Stimulated activated CD4-positive, alpha-beta T cell treated with anti-CD3 and anti-CD28 coated beads, TNF-alpha, amount 100 ng/mL, for 48 hours (primary cell): Measurements from ENCODE around the gene CYTH3.
"Not testable (repeated sequence)": the region's sequence is repeated elsewhere in the genome, so short reads cannot be mapped to it uniquely, and the experiment has no call there.

Experiments
- DNase-seq, 3 donors: peaks; one replicate each; pipeline ENCODE4 v3.0.0-alpha.2; 2020; ENCODE audit warnings: low read depth in 3 of 3

CYTH3 gene, protein sequence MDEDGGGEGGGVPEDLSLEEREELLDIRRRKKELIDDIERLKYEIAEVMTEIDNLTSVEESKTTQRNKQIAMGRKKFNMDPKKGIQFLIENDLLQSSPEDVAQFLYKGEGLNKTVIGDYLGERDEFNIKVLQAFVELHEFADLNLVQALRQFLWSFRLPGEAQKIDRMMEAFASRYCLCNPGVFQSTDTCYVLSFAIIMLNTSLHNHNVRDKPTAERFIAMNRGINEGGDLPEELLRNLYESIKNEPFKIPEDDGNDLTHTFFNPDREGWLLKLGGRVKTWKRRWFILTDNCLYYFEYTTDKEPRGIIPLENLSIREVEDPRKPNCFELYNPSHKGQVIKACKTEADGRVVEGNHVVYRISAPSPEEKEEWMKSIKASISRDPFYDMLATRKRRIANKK

DNA sequence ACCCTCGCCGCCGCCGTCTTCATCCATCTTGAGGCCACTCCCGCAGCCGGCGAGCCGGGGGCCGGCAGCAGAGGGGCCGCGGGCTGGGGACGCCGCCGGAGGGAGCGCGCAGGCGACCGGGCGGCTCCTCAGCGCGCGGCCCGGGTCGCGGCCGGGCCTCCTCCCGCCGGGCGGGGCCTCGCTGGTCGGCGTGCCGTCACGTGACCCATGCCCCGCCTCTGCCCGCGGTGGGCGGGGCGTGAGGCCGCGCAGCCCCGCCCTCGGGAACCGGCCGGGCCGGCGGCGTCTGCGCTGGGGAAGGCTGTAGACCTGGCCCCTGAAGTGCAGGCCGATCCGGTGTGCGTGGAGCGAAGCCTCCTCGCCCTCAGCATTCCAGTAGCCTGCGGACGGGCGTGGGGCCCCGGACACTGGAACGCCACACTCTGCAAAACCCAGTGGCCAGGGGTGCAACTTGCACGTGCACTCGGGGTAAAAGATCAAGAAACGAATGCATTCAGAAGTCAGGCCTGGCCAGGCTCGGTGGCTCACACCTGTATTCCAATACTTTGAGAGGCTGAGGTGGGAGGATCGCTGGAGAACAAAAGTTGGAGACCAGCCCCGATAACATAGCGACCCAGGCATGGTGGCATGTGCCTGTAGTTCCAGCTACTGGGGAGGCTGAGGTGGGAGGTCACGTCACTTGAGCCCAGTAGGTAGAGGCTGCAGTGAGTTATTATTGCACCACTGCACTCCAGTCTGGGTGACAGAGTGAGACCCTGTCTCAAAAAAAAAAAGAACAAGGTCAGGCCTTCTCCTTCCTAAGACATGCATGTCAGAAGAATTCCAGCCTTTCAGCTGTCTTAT lies at the start of gene CYTH3:
CYTH3 (minus strand) TSS at position 144 of the 843 bp plus-strand sequence; CDS start at position 27, 117 bp downstream.
- peak; percentile 46 to 62 (median 54) for DNase-seq

DNA sequence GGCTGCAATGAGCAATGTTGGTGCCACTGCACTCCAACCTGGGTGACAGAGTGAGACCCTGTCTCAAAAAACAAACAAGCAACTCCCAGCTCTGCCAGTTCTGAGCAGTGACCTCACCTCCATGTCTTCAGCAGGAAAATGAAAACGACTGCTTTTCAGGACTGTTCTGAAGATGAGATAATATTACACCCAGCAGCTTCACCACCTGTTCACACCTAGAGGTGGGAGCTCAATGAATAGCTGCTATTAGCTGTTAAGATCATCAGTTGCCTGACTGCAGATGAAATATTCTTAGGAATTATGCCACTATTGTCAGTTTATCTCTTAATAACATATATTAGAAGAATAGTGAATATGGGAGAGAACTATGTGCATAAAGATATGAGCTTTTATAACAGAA lies 48.4 kb upstream of the CYTH3 start:
- DNase-seq = no peak

DNA sequence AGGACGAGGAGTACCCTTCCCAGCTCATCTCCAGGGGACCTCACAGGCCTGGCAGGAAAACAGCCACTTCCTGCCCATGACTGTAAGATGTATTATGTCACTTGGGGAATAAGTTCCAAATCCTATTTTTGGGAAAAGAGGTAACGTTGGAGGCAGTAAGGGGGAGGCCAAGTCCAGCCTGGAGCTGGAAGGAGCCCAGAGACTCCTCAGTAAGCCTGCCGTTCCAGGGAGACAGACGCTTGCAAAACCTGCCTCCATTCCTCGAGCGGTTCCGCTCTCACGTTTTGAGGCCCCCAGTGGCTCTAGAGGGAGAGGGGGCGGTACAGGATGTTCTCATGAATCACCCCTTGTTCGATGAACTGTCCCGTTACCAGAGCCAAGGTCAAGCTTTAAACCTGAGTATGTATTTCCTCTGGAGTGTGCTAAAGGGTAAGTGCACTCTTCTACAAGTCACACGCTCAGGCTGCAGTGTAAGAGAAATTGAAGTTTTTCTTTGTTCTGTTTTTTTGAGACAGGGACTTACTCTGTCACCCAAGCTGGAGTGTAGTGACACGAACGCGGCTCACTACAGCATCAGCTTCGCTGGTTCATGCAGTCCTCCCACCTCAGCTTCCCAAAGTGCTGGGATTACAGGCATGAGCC lies 45.5 kb upstream of the CYTH3 start:
- DNase-seq = peak in 2 of 3 donors; percentile 1 to 12

DNA sequence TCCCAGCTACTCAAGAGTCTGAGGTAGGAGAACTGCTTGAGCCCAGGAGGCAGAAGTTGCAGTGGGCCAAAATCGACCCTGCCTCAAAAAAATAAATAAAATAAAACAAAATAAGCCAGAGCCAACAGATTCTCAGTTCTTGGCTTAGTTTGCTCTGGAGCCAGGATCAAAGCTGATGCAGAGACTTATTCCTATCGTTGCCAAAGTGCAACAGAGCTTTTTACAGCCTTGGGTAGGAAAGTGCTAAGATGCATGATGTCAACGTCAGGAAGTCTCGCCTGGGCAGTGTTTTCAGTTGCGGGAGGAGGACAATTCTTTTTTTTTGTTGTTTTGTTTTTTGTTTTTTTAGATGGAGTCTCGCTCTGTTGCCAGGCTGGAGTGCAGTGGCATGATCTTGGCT lies 43.8 kb upstream of the CYTH3 start:
- DNase-seq = no peak

DNA sequence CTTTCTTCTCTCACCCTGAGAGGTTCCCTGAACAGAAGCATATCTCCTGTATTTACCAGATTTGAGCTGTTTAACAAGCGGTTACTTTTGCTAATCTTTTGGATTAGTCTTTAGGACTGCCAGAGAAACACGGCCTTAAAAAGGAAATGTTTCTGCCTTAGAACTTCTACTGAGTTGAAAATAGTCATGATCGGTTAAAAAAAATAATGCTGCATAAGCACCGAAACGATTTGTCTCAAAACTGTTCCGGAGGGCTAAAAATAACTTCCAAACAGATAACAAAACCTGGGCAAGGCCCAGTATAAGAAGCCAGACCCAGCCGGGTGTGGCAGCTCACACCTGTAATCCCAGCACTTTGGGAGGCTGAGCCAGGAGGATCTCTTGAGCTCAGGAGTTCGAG lies 43.3 kb upstream of the CYTH3 start:
- DNase-seq = no peak

DNA sequence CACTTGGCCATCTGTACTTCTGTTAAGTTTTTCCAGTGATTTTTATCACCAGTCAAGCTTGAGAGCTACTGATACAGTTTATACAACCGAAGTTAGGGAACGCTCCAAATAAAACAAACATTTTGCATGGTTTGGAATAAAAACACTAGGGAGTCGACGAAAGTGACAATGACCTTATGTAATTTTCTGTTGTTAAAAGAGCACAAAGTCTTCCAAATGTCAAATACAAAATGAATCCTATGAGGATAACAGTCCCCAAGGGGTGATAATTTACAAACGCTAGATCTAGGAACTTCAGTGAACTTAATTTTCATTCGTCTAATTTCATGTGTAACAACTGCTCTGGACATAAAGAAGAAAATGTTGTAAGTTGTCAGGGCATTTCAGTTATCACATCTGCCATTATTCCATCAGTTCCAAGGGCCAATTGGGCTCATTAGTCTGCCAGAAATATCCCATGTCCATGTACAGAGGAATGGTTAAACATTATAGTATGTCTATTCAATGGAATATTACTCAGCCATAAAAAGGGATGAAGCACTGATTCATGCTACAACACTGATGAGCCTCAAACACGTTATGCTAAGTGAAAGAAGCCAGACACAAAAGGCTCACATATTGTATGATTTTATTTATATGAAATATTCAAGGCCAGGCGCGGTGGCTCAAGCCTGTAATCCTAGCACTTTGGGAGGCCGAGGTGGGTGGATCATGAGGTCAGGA lies 38.0 kb upstream of the CYTH3 start:
- no peak for DNase-seq

DNA sequence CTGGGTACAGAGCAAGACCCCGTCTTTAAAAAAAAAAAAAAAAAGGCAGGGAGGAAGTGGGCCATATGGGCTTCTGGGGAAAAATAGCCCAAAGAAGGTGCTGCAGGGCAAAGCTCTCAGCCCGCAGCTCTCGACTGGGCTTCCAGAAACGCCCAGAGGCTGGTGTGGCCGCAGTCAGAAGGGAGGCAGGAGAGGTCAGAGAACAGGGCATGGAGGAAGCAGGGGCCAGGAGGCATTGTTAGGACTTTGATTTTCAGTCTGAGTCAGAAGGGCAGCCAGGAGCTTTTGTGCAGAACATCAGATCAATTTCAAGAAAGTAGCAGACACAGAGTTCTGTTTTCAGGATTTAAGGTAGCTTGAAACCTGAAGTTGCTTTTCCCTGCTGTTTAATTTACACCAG lies 35.3 kb upstream of the CYTH3 start:
- no peak for DNase-seq

DNA sequence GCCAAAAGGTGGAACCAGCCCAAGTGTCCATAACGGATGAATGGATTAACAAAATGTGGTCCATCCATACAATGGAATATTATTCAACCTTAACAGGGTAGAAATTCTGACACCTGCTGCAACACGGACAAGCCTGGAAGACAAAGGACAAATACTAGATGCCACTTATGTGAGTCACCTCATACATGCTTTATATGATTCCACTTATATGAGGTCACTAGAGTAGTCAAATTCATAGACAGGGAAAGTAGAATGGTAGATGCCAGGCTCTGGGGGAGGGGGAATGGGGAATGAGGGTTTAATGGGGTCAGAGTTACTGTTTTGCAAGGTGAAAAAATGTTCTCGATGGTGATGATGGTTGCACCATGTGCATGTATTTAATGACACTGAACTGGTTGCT lies 34.0 kb upstream of the CYTH3 start:
- no peak for DNase-seq

DNA sequence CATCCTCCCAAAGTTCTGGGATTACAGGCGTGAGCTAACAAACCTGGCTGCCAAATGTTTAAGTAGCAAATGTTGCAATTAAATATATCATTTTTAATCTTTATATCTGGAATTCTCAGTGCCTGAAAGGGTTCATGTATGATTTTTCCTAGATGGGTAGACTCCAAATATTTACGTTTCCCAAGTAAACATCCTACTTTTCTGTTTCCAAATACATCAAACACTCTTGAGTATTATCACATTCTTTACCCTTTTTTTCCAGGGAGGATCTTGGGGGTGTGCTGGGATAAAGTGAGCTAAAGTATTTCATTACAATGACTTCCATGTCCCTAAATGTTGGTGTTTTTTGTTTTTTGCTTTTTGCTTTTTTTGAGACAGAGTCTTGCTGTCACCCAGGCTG lies 32.9 kb upstream of the CYTH3 start:
- DNase-seq = no peak

DNA sequence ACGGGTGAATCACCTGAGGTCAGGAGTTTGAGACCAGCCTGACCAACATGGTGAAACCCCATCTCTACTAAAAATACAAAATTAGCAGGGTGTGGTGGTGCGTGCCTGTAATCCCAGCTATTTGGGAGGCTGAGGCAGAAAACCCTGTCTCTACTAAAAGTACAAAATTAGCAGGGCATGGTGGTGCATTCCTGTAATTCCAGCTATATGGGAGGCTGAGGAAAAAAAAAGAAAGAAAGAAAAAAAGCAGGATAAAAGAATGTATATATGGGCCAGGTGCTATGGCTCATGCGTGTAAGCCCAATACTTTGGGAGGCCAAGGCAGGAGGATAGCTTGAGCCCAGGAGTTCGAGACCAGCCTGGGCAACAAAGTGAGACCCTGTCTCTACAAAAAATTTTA lies 29.0 kb upstream of the CYTH3 start:
- not testable (repeated sequence) for DNase-seq

DNA sequence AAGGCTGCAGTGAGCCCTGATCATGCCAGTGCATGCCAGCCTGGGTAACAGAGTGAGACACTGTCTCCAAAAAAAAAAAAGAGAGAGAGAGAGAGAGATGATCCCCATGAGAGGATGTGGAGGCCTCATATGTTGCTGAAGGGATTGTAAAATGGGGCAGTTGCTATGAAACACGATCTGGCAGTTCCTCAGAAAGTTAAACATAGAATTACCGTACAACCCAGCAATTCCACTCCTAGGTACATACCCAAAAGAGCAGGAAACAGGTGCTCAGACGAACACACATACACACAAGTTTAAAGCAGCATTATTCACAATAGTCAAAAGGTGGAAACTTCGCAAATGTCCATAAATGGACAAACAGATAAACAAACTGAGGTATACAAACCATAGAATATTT lies 27.4 kb upstream of the CYTH3 start:
- DNase-seq = no peak

DNA sequence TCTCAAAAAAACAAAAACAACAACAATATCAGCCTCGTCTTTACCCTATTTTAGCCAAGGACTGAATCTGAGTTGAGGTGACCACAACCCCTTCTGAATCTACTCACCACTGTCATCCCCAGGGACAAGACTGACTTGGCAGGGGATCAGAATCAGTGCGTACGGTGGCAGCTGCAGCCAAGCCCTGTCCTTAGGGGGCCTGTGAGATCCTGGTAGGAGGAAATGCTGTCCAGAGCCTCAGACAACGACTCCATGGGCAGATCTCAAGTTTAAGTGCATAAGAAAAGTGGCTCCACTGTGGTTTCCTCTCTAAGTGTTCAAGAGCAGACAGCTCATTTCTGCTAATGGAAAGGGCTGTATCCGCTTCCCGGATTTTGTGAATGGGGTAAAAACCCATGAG lies 22.4 kb upstream of the CYTH3 start:
- no peak for DNase-seq

DNA sequence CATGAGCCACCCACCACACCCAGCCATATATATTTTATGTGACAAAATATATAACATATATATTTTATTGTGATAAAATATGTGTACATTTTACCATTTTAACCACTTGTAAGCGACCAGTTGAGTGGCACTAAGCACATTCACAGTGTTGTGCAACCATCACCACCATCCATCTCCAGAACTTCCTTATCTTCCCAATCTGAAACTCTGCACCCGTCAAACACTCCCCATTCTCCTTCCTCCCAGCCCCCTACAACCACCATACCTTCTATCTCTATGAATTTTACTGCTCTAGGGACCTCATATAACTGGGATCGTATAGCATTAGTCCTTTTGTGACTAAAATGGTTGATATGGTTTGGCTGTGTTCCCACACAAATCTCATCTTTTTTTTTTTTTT lies 20.8 kb upstream of the CYTH3 start:
- no peak for DNase-seq

DNA sequence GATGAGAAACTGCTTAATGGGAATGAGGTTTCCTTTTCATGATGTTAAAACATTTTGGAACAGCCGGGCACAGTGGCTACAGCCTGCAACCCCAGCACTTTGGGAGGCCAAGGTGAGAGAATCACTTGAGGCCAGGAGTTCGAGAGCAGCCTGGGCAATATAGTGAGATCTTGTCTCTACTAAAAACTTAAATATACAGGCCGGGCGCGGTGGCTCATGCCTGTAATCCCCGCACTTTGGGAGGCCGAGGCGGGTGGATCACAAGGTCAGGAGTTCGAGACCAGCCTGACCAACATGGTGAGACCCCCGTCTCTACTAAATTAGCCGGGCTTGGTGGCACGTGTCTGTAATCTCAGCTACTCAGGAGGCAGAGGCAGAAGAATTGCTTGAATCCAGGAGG lies 19.5 kb upstream of the CYTH3 start:
- DNase-seq = not testable (repeated sequence)

DNA sequence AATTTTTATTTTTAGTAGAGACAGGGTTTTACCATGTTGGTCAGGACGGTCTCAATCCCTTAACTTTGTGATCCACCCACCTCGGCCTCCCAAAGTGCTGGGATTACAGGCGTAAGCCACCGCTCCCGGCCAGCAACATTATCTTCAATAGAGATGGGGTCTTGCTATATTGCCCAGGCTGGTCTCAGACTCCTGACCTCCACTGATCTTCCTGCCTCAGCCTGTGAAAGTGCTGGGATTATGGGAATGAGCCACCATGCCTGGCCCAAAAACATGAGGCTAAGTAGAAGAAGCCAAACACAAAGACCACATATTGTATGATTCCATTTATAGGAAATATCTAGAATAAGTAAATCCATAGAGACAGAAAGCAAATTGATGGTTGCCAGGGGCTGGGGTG lies 19.1 kb upstream of the CYTH3 start:
- no peak for DNase-seq

DNA sequence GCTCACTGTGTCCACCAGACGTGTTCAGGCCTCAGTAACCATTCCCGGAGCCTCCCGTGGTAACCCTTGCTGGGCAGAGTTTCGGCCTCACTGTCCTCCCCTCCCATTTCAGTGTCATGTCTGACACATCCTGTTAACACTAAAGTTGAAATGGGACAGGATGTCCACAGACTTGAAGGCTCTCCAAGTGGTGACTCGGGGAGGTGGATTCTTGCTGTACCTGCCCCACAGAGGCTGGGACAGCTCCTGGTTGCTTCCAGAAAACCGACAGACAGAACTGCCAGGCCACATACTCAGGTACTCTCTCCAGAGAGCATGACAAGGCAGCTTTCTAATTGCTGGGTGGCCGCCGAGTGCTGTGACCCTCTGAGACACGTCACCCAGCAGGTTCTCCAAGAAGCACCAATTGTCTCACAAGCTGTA lies 17.9 kb upstream of the CYTH3 start:
- no peak for DNase-seq

DNA sequence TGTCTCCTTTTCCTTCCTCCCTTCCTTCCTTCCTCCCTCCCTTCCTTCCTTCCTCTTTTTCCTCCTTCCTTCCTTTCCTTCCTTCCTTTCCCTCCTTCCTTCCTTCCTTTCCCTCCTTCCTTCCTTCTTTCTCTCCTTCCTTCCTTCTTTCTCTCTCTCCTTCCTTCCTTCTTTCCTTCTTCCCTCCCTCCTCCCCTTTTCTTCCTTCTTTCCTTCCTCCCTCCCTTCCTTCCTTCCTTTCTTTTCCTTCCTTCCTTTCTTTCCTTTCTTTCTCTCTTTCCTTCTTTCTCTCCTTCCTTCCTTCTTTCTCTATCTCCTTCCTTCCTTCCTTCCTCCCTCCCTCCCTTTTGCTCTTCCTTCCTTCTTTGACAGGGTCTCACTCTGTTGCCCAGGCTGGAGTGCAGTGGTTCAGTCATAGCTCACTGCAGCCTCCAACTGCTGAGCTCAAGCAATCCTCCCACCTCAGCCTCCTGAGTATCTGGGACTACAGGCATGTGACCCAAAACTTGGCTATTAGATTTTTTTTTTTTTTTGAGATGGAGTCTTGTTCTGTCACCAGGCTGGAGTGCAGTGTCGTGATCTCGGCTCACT lies 15.9 kb upstream of the CYTH3 start:
- DNase-seq = no peak

DNA sequence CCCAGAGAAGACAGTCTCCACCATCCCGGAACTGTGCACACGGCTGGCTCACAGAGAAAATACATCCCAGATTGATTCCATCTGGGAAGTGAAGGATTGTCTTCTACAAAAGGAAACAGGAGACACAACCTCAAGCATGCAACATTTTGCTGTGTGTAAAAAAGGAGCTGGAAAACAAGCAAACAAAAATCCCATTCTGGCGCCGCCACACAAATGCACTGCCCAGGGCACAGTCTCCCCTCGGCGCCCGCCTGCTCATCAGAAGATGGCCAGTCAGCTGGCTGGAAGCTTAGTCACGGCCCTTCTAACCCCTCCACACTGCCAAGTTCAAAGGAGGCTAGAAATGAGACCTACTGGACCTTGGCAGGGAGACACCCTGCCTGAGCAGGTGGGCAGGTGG lies 14.1 kb upstream of the CYTH3 start:
- DNase-seq = no peak

DNA sequence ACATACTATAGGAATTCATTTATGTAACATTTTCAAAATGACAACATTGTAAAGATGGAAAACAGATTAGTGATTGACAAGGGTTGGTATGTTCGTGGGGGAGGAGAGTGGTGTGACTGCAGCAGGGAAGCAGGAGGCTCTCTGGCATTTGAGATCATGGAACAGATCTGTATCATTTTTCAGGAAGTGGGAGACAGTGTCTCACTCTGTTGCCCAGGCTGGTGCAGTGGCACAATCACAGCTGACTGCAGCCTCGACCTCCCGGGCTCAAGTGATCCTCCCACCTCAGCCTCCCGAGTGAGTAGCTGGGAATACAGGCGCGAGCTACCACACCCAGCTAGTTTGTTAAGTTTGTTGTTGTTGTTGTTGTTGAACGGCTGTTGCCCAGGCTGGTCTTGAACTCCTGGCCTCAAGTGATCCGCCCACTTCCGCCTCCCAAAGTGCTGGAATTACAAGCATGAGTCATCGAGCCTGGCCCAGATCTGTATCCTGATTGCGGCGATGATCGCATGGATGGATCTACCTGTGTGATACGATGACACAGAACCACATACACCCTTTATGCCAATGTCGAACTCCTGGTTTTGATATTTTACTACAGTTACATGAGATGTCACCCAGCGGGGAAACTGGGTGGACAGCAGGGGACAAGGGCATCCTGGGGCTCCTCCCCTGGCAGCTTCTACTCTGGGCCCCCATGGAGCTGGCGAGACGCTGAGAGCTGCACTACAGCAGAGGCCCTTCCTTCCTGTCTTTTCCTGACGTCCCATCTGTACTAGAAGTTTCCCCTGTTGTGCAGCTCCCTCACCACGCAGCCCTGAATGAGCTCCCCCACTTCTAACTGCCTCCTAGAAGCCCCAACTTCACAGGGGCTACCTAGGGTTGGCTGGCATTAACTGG lies 12.3 kb upstream of the CYTH3 start:
- DNase-seq = no peak

DNA sequence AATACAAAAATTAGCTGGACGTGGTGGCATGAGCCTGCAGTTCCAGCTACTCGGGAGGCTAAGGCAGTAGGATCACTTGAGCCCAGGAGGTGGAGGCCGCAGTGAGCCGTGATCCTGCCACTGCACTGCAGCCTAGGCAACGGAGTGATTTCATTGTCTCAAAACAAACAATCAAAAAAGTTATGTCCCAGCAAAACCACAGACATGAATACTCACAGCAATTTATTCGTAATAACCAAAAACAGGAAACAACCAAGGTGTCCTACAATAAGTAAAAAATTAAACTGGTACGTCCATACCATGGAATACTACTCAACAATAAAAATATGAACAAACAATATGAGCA lies 11.6 kb upstream of the CYTH3 start:
- no peak for DNase-seq
